Measurements from ENCODE around the gene DCUN1D1. TPM values are rescaled to one million over a fixed set of nuclear protein-coding genes. Genes with fewer than 3 reads are reported as not detected.

The DCUN1D1 gene
- total and polyA plus RNA-seq, 2 of the 8 experiments (the other 6 are each of a cell fraction or from before 2014, with no cell fraction given) = 6.8 to 70.3 TPM

DNA sequence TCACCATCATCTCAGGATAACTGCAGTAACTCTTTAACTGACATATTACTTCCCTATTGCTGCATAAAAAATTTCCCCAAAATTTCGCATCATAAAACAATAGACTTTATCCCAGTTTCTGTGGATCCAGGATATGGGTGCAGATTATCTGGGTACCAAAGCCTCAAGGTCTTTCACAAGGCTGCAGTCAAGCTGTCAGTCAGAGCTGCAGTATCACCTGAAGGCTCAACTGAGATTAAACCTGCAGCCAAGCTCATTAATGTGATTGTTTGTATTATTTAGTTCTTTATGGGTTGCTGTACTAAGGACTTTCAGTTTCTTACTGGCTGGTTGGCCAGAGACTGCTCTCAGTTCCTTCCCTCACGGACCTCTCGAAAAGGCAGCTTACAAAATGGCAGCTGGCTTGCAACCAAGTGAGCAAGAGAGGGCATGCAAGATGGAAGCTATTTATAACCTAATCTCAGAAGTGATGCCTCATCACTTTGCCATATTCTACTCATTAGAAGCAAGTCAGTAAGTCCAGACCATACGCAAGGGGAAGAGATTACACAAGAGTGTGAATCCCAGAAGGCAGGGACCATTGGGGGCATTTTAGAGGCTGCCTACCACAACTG lies 54.9 kb downstream of the DCUN1D1 start:
- no peak overlapping the region for H3K4me3 ChIP-seq (ENCODE audit: extremely low read depth in 1 of 4, insufficient read depth in 2 of 4, low read depth in 3 of 4, low read length in 4 of 4)
- no peak overlapping the region for H2AFZ ChIP-seq (ENCODE audit: low read length)
- no peaks in the 10 kb centered on the region for H3K79me1 ChIP-seq (ENCODE audit: low read depth, low read length)
- no peak overlapping the region for H3K14ac ChIP-seq (ENCODE audit: insufficient read length)
- H3K18ac ChIP-seq (ENCODE audit: extremely low read depth, low read length) = no peak overlapping the region; the same call in 1 of the 2 replicates
- no peak overlapping the region for H2BK5ac ChIP-seq (ENCODE audit: low read depth, low read length)
- H2BK15ac ChIP-seq (ENCODE audit: low read length) = no peak overlapping the region
- no peak overlapping the region for H2BK120ac ChIP-seq (replicated peaks; ENCODE audit: low read depth, low read length)
- H3K4me1 ChIP-seq (replicated peaks in 1 of 4; ENCODE audit: control insufficient read depth in 3 of 4, insufficient read depth in 4 of 4, low read length in 3 of 4) = peaks cover 0 to 5% (median 2%) of the 10 kb centered on the region in 4 experiments; a peak in 4 of 7 replicates
- H4K20me1 ChIP-seq (replicated peaks in 1 of 2; ENCODE audit: control insufficient read depth in 1 of 2, insufficient read depth in 2 of 2, low read length in 2 of 2) = no peaks in the 10 kb centered on the region
- H3K79me2 ChIP-seq (ENCODE audit: control insufficient read depth in 1 of 2, insufficient read depth in 2 of 2, low read length in 2 of 2) = no peaks in the 10 kb centered on the region
- no peak overlapping the region for H3K56ac ChIP-seq (replicated peaks; ENCODE audit: insufficient read length, low read depth, low read length)
- H4K5ac ChIP-seq (ENCODE audit: insufficient read length, low read depth, low read length) = no peak overlapping the region
- peaks cover 3% of the 10 kb centered on the region; the same call in 1 of the 2 replicates for H3K23me2 ChIP-seq (ENCODE audit: low read depth, low read length)
- H3K9ac ChIP-seq (replicated peaks in 1 of 4; ENCODE audit: extremely low read depth in 1 of 4, low read depth in 3 of 4, low read length in 3 of 4) = no peak overlapping the region
- H3K23ac ChIP-seq (ENCODE audit: insufficient read length) = no peak overlapping the region
- no peak for FAIRE-seq
- H3K9me3 ChIP-seq (ENCODE audit: insufficient read depth in 2 of 2, low read depth in 1 of 2, low read length in 1 of 2) = no peaks in the 10 kb centered on the region
- H3K27me3 ChIP-seq (replicated peaks in 1 of 4; ENCODE audit: control insufficient read depth in 3 of 4, extremely low read depth in 1 of 4, insufficient read depth in 3 of 4, low read length in 3 of 4) = no peaks in the 10 kb centered on the region
- H3K4me2 ChIP-seq (ENCODE audit: insufficient read depth in 1 of 2, low read depth in 2 of 2, low read length in 2 of 2) = no peak overlapping the region
- ChIA-PET POLR2A (ENCODE audit: partially characterized antibody) (no interaction called here), CTCF (ENCODE audit: partially characterized antibody) (interaction anchor here (1.1 kb wide), 1 partner anchor 21 kb away, joined by 3 read pairs; no protein-coding TSS in a partner anchor)
- H2AK5ac ChIP-seq (ENCODE audit: low read depth, low read length) = no peak overlapping the region
- TF ChIP-seq NANOG (IDR thresholded peaks at IDR 0.05; ENCODE audit: insufficient read depth, low read depth, low read length, poor library complexity, severe bottlenecking) = no peak
- TF ChIP-seq SUZ12 (IDR thresholded peaks at IDR 0.05; ENCODE audit: low read length) = no peak
- no peak for TF ChIP-seq GABPA (IDR thresholded peaks at IDR 0.05; ENCODE audit: borderline replicate concordance, insufficient read depth, low read length)
- TF ChIP-seq KDM1A (IDR thresholded peaks at IDR 0.05; ENCODE audit: borderline replicate concordance, low read length) = no peak
- no peak for TF ChIP-seq MAFK (IDR thresholded peaks at IDR 0.05; ENCODE audit: low read depth, low read length)
- no peak for DNase-seq (ENCODE audit: low read depth in 1 of 2, low spot score in 2 of 2)
- no peak overlapping the region for H2BK12ac ChIP-seq (ENCODE audit: low read depth, low read length)
- no peak overlapping the region for H3K4ac ChIP-seq (replicated peaks; ENCODE audit: insufficient read length, low read depth, low read length)
- no peak overlapping the region for H4K91ac ChIP-seq (replicated peaks; ENCODE audit: insufficient read length, low read length)
- no peak overlapping the region; the same call in 1 of the 2 replicates for H4K8ac ChIP-seq (ENCODE audit: extremely low read depth, insufficient read depth, low read length)
- no peaks in the 10 kb centered on the region for H3K36me3 ChIP-seq (ENCODE audit: control insufficient read depth in 2 of 4, insufficient read depth in 4 of 4, low read length in 3 of 4)
- no peak overlapping the region for H2BK20ac ChIP-seq (ENCODE audit: low read length)
- H3K27ac ChIP-seq (ENCODE audit: low read depth, low read length) = no peak overlapping the region
- 92% methylated on average over 4 of the region's 4 CpGs; no CpG with 5 or more reads in 1 of the 2 experiments for WGBS, 2 experiments (ENCODE audit: extremely low coverage in 1 of 2, insufficient coverage in 1 of 2, insufficient read length in 1 of 2, insufficient replicate concordance in 2 of 2, low coverage in 1 of 2, low lambda C conversion rate in 2 of 2, missing lambda C conversion rate in 1 of 2)
